ENCODE data around the gene KIAA1217.

KIAA1217 gene

DNA sequence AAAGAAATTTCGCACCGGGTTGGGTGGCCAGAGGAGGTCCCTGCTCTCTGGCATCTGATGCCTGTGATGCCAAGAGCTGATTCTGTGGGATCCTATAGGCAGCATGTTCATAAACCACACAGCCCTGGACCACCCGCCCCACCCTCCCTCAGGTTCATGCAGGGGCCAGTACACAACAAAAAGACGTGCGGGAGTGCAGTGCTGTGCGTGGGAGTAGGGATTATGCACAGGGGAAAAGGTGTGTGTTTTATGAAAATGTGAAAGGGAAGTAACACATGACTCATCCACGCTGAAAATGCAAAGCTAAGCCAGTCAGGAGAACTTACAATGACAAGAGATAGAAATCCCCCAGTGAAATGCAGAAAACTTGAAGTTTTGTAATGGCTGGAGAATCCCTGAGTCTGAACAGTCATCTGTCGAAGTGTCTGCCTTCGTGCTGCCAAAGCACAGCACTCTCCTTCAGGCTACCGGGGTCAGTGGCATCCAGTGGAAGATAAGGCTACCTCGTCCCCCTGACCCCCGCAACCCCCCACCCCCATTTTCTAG, 1.1 kb downstream of the KIAA1217 start:
- H3K27ac ChIP-seq (ENCODE audit: low read depth, low read length) = no peak overlapping the region
- peak overlapping the region; percentile 74 for H3K9ac ChIP-seq (ENCODE audit: low read length)
- H3K36me3 ChIP-seq (ENCODE audit: insufficient read depth, low read length) = no peaks in the 10 kb centered on the region
- peak overlapping the region; percentile 9 to 91 for H3K4me3 ChIP-seq (ENCODE audit: low read depth in 1 of 2, low read length in 2 of 2)
- H3K27me3 ChIP-seq (ENCODE audit: control insufficient read depth in 1 of 2, insufficient read depth in 2 of 2, low read length in 2 of 2) = no peaks in the 10 kb centered on the region
- H3K9me3 ChIP-seq (ENCODE audit: low read length) = no peaks in the 10 kb centered on the region
- peaks cover 23% of the 10 kb centered on the region for H3K4me1 ChIP-seq (ENCODE audit: insufficient read depth, low read length)

DNA sequence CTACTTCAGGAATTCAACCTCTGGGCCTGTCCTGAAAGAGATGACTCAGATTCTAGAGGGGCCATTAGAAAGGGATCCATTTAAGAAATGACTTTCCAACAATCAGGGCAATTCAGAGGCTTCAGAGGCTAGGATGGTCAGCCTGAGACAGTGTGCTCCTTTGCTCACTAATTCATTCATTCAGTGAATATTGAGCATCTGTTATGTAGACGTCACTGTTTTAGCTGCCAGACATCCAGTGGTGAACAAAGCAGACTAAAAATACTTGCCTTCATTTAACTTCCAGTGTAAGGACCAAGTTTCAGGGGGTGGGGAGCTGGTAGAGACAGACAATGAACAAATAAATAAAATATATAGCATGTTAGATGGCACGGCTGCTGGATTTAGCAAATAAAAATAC, 1.6 kb downstream of the KIAA1217 start:
- Histone ChIP-seq H3K36me3 (ENCODE audit: insufficient read depth, low read length) (no peaks in the 10 kb centered on the region), H3K4me3 (ENCODE audit: low read depth in 1 of 2, low read length in 2 of 2) (no peak overlapping the region), H3K9me3 (ENCODE audit: low read length) (no peaks in the 10 kb centered on the region), H3K27ac (ENCODE audit: low read depth, low read length) (no peak overlapping the region), H3K27me3 (ENCODE audit: control insufficient read depth in 1 of 2, insufficient read depth in 2 of 2, low read length in 2 of 2) (no peaks in the 10 kb centered on the region), H3K4me1 (ENCODE audit: insufficient read depth, low read length) (peaks cover 23% of the 10 kb centered on the region), H3K9ac (ENCODE audit: low read length) (no peak overlapping the region)

- Histone ChIP-seq H3K36me3 (ENCODE audit: insufficient read depth, low read length) (no peaks in the 10 kb centered on the region), H3K4me1 (ENCODE audit: insufficient read depth, low read length) (peaks cover 16% of the 10 kb centered on the region), H3K4me3 (ENCODE audit: low read depth in 1 of 2, low read length in 2 of 2) (no peak overlapping the region), H3K27me3 (ENCODE audit: control insufficient read depth in 1 of 2, insufficient read depth in 2 of 2, low read length in 2 of 2) (no peaks in the 10 kb centered on the region), H3K27ac (ENCODE audit: low read depth, low read length) (no peak overlapping the region), H3K9me3 (ENCODE audit: low read length) (no peaks in the 10 kb centered on the region), H3K9ac (ENCODE audit: low read length) (no peak overlapping the region)
Observed at GRCh38 chr10:24213266-24213665, 4.3 kb downstream of the KIAA1217 start.

DNA sequence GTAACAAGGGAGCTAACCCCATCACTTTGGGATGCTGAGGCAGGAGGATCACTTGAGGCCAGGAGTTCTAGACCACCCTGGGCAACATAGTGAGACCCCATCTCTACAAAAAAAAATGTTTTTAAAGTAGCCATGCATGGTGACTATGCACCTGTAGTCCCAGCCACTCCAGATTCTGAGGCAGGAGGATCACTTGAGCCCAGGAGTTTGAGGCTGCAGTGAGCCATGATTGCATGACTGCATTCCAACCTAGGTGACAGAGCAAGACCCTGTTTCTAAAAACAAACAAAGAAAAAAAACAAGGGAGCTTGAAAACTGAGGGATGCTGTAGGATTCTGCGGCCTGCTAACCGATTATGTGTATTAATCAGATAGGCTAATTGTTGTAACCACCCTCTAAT, 4.9 kb downstream of the KIAA1217 start:
- Histone ChIP-seq H3K27ac (ENCODE audit: low read depth, low read length) (no peak overlapping the region), H3K9ac (ENCODE audit: low read length) (no peak overlapping the region), H3K9me3 (ENCODE audit: low read length) (no peaks in the 10 kb centered on the region), H3K4me3 (ENCODE audit: low read depth in 1 of 2, low read length in 2 of 2) (no peak overlapping the region), H3K27me3 (ENCODE audit: control insufficient read depth in 1 of 2, insufficient read depth in 2 of 2, low read length in 2 of 2) (no peaks in the 10 kb centered on the region), H3K36me3 (ENCODE audit: insufficient read depth, low read length) (no peaks in the 10 kb centered on the region), H3K4me1 (ENCODE audit: insufficient read depth, low read length) (peaks cover 12% of the 10 kb centered on the region)

DNA sequence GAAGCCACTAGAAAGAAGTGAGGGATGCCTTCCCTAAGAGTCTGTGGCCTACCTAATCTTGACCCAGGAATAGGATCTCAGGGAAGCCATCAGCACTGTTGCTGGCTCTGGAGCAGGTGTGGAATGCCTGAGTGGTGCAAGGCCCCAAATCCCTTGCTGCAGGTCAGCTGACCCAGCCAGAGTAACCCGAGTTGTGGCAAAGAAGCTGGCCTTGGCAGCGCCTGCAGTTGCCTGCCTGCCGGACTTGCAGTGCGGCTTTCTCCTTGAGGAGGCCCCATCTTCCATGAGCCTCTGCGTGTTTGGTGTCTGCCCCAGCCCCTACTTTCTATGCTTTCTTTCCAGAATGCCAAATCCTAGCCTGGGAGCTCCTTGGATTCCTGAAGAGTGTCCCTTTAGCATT, 5.8 kb downstream of the KIAA1217 start:
- Histone ChIP-seq H3K9ac (ENCODE audit: low read length) (no peak overlapping the region), H3K36me3 (ENCODE audit: insufficient read depth, low read length) (no peaks in the 10 kb centered on the region), H3K4me1 (ENCODE audit: insufficient read depth, low read length) (peaks cover 7% of the 10 kb centered on the region), H3K27me3 (ENCODE audit: control insufficient read depth in 1 of 2, insufficient read depth in 2 of 2, low read length in 2 of 2) (no peaks in the 10 kb centered on the region), H3K4me3 (ENCODE audit: low read depth in 1 of 2, low read length in 2 of 2) (no peak overlapping the region), H3K27ac (ENCODE audit: low read depth, low read length) (no peak overlapping the region), H3K9me3 (ENCODE audit: low read length) (no peaks in the 10 kb centered on the region)

- Histone ChIP-seq H3K27me3 (ENCODE audit: control insufficient read depth in 1 of 2, insufficient read depth in 2 of 2, low read length in 2 of 2) (no peaks in the 10 kb centered on the region), H3K9me3 (ENCODE audit: low read length) (no peaks in the 10 kb centered on the region), H3K4me3 (ENCODE audit: low read depth in 1 of 2, low read length in 2 of 2) (no peak overlapping the region), H3K36me3 (ENCODE audit: insufficient read depth, low read length) (no peaks in the 10 kb centered on the region), H3K27ac (ENCODE audit: low read depth, low read length) (no peak overlapping the region), H3K4me1 (ENCODE audit: insufficient read depth, low read length) (peaks cover 3% of the 10 kb centered on the region), H3K9ac (ENCODE audit: low read length) (no peak overlapping the region)
Observed at GRCh38 chr10:24215196-24215595, 6.3 kb downstream of the KIAA1217 start.

GRCh38 chr10:24215603-24216002, 6.7 kb downstream of the KIAA1217 start:
- Histone ChIP-seq H3K36me3 (ENCODE audit: insufficient read depth, low read length) (no peaks in the 10 kb centered on the region), H3K9me3 (ENCODE audit: low read length) (no peaks in the 10 kb centered on the region), H3K4me1 (ENCODE audit: insufficient read depth, low read length) (peaks cover under 1% of the 10 kb centered on the region), H3K4me3 (ENCODE audit: low read depth in 1 of 2, low read length in 2 of 2) (no peak overlapping the region), H3K9ac (ENCODE audit: low read length) (no peak overlapping the region), H3K27ac (ENCODE audit: low read depth, low read length) (no peak overlapping the region), H3K27me3 (ENCODE audit: control insufficient read depth in 1 of 2, insufficient read depth in 2 of 2, low read length in 2 of 2) (no peaks in the 10 kb centered on the region)

- no peaks in the 10 kb centered on the region for H3K27me3 ChIP-seq (ENCODE audit: control insufficient read depth in 1 of 2, insufficient read depth in 2 of 2, low read length in 2 of 2)
- no peaks in the 10 kb centered on the region for H3K9me3 ChIP-seq (ENCODE audit: low read length)
- no peaks in the 10 kb centered on the region for H3K36me3 ChIP-seq (ENCODE audit: insufficient read depth, low read length)
- H3K4me3 ChIP-seq (ENCODE audit: low read depth in 1 of 2, low read length in 2 of 2) = no peak overlapping the region
- H3K9ac ChIP-seq (ENCODE audit: low read length) = no peak overlapping the region
- no peaks in the 10 kb centered on the region for H3K4me1 ChIP-seq (ENCODE audit: insufficient read depth, low read length)
- H3K27ac ChIP-seq (ENCODE audit: low read depth, low read length) = no peak overlapping the region
Observed at GRCh38 chr10:24219963-24220362, 11.0 kb downstream of the KIAA1217 start.

GRCh38 chr10:24223341-24223740, 14.4 kb downstream of the KIAA1217 start:
- Histone ChIP-seq H3K9me3 (ENCODE audit: low read length) (no peaks in the 10 kb centered on the region), H3K27me3 (ENCODE audit: control insufficient read depth in 1 of 2, insufficient read depth in 2 of 2, low read length in 2 of 2) (no peaks in the 10 kb centered on the region), H3K4me3 (ENCODE audit: low read depth in 1 of 2, low read length in 2 of 2) (no peak overlapping the region), H3K4me1 (ENCODE audit: insufficient read depth, low read length) (no peaks in the 10 kb centered on the region), H3K27ac (ENCODE audit: low read depth, low read length) (no peak overlapping the region), H3K36me3 (ENCODE audit: insufficient read depth, low read length) (no peaks in the 10 kb centered on the region), H3K9ac (ENCODE audit: low read length) (no peak overlapping the region)

DNA sequence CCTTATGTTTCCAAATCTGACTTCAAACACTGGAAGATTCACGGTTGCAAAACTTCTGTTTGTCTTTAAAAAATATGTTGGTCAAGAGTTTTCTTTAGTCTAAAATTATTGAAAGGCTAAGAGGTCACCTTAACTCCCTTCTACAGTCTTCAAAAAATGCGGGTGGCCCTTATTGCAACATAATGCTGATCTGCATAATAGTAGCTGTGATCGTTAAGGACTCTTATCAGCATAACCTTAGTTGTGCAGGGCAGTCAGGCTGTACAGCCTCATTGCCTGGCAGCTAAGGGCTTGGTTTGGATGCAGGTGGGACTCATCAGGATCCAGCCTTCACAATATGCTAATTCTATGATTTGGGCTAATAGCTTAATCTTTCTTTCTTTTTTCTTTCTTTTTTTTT, 15.0 kb downstream of the KIAA1217 start:
- Histone ChIP-seq H3K27me3 (ENCODE audit: control insufficient read depth in 1 of 2, insufficient read depth in 2 of 2, low read length in 2 of 2) (no peaks in the 10 kb centered on the region), H3K36me3 (ENCODE audit: insufficient read depth, low read length) (no peaks in the 10 kb centered on the region), H3K27ac (ENCODE audit: low read depth, low read length) (no peak overlapping the region), H3K9me3 (ENCODE audit: low read length) (no peaks in the 10 kb centered on the region), H3K9ac (ENCODE audit: low read length) (no peak overlapping the region), H3K4me3 (ENCODE audit: low read depth in 1 of 2, low read length in 2 of 2) (no peak overlapping the region), H3K4me1 (ENCODE audit: insufficient read depth, low read length) (no peaks in the 10 kb centered on the region)

DNA sequence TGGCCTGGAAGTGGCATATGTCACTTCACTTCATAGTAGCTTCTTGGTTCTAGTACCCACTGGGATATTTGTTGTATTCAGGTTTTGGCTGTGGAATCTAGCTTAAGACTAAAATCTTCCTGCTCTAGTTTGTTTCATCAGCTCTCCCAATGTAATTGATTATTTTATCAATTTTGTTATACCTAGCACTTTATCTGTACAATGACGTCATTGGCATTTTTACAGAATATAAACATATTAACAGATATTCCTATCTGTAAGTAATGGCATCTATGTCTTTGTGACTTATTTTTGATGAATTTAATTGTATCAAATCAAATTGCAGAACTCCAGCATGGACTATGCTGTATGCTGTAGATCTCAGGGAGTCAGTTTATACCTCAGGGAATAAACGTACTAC, 19.7 kb downstream of the KIAA1217 start:
- H3K9me3 ChIP-seq (ENCODE audit: low read length) = no peaks in the 10 kb centered on the region

DNA sequence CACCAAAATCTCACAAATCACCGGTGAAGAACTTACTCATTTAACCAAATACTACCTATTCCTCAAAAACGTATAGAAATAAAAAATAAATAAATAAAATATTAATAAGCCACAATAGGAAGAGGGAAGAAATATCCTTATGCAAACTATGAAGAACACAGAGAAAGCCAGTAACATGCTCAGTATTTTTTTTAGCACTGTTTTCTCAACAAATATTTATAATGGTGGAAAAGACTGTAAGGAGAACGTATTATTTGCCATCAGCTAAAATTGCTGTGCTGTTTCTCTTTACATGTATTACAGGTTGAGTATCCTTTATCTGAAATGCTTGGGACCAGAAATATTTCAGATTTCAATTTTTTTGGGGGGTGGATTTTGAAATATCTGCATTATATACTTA, 21.0 kb downstream of the KIAA1217 start:
- H3K36me3 ChIP-seq (ENCODE audit: insufficient read depth, low read length) = no peaks in the 10 kb centered on the region
- H3K27ac ChIP-seq (ENCODE audit: low read depth, low read length) = no peak overlapping the region
- no peaks in the 10 kb centered on the region for H3K9me3 ChIP-seq (ENCODE audit: low read length)
- no peaks in the 10 kb centered on the region for H3K27me3 ChIP-seq (ENCODE audit: control insufficient read depth in 1 of 2, insufficient read depth in 2 of 2, low read length in 2 of 2)
- H3K4me3 ChIP-seq (ENCODE audit: low read depth in 1 of 2, low read length in 2 of 2) = no peak overlapping the region
- H3K9ac ChIP-seq (ENCODE audit: low read length) = no peak overlapping the region
- no peaks in the 10 kb centered on the region for H3K4me1 ChIP-seq (ENCODE audit: insufficient read depth, low read length)

More for the DNA sequence above, 19.7 kb downstream of the KIAA1217 start:
- Histone ChIP-seq H3K9ac (ENCODE audit: low read length) (no peak overlapping the region), H3K27me3 (ENCODE audit: control insufficient read depth in 1 of 2, insufficient read depth in 2 of 2, low read length in 2 of 2) (no peaks in the 10 kb centered on the region), H3K4me1 (ENCODE audit: insufficient read depth, low read length) (no peaks in the 10 kb centered on the region), H3K27ac (ENCODE audit: low read depth, low read length) (no peak overlapping the region), H3K36me3 (ENCODE audit: insufficient read depth, low read length) (no peaks in the 10 kb centered on the region), H3K4me3 (ENCODE audit: low read depth in 1 of 2, low read length in 2 of 2) (no peak overlapping the region)

Data from muscle layer of colon (tissue), 2 donors.